GM18873 (cell line): Measurements from ENCODE around the gene GPR137B.

ENCODE experiments used
- ATAC-seq: cut with Tn5 transposase; IDR thresholded peaks from one replicate; pipeline ENCODE4 v1.9.1; 2021; ENCODE audit warnings: mild to moderate bottlenecking, moderate library complexity, moderate number of reproducible peaks; ENCODE audit not compliant: unreplicated experiment, low FRiP score

GPR137B gene

DNA sequence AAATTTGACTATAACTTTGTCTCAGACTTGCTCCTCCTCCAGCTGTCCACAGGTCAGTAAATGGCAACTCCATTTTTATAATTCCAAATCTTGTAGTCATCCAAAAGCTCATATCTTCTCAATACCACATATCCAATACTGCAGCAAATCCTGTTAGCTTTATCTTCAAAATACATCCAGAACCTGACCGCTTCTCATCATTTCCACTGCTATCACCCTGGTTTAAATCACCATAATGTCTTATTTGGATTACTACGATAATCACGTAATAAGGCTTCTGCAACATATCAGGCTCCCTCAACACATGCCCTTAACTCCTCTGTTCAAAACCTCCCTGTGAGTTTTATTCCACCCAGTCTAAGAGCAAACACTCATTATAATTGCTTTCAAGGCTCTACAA lies 104.9 kb downstream of the GPR137B start:
- no peak for ATAC-seq

DNA sequence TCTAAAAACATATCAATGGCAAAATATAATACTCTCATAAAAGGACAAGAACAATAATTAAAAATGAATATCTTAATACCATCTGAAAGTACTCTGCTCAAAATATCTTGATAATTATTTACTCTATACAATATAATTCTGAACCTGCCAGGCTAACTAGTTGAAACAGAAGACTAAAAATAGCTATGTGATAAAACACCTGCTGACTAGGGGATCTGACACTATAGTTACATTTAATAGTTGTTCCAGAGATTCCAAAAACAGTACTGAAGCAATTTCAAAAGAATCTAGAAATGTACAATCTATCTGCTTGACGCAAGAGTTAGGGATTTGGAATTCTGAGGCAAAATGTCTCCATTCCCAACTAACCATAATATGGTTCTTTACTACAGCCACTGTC lies 109.2 kb downstream of the GPR137B start:
- ATAC-seq: no peak

DNA sequence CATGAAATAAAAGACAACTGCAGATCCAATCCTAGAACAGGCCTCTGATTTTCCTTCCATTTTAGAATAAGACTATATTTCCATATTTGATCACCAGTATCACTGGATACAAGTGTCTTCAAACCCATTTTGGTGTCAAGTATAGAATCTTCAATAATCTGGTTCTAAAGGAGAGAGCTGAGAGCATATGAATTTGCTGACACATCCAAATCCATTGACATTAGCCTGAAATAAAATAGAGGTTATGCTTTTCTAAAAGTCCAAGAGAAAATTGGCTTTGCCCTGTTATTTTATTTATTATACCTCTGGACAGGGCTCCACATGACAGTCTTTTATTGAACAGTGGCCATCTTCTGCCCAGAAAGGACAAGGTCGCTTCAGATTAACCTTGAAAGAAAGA lies 110.8 kb downstream of the GPR137B start:
- ATAC-seq: no peak

DNA sequence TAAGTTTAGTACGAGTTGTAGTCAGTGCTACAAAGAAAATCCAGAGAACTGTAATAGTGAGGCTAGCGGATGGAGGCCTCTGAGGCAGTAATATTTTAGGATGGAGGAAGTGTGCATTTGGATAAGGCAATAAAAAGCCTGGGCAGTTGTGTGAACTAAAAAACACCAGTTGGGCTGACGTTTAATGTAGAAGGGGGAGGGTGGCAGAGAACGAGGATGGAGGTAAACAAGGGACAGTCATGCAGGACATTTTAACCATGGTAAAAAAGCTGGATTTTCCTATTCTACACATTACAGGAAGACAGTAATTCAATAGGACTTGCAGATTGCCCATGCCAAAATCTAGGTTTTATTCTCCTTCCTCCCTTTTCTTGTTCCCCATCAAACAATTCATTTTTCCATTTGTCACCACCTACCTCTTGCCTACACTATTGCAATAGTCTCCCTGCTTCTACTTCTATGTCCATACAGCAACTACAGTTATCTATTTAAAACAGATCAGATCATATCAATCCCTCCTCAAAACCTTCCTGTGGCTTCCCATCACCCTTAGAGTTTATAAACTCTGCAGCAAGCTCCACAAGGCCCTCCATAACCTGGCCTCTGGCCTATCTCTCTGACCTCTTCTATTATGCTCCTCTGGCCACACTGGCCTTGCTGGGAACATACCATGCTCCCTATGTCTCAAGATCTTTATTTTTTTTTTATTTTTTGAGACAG lies 111.7 kb downstream of the GPR137B start:
- no peak for ATAC-seq

DNA sequence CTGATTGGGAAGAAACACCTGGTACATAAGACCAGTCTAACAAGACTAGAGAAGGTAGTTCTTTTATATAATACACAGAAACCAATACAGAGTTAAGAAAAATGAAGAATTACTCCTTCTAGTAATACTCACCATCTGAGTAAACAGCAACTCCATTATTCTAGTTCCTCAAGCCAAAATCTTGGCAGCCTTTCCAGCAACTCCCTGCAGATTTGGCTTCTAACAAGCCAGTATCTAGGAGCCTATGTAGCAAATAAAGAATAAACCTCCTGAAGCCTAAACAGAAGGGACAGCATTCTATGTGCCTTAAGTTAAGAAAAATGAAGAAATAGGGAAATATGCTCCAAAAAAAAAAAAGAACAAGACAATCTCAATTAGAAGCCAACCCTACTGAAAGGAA lies 114.9 kb downstream of the GPR137B start:
- ATAC-seq: no peak

DNA sequence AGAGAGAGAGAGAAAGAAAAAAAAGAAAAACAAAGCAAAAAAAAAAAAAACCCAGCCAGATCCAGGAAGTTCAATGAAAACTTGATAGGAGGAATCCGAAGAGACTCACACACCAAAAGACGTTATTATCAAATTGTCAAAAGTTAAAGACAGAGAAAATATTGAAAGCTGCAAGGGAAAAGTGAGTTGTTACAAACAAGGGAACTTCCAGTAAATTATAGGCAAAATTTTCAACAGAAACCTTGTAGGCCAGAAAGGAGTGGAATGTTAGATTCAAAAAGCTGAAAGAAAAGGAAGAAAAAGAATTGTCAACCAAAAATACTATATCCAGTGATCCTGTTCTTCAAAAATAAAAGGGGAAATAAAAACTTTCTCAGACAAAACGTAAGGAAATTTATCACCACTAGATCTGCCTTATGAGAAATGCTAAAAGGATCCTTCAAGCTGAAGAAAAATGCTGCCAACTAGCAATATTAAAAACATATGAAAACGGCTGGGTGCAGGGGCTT lies 115.8 kb downstream of the GPR137B start:
- ATAC-seq: no peak
